Activated naive CD4-positive, alpha-beta T cell treated with anti-CD3 and anti-CD28 coated beads for 36 hours (primary cell): ENCODE data around the gene SPEN. TPM values are rescaled to one million over a fixed set of nuclear protein-coding genes. Genes with fewer than 3 reads are reported as not detected.

Experiments used
- CTCF ChIA-PET: fragments of 350-600 bp; sonication (Branson Sonifier 250); formaldehyde crosslinking; loops from one replicate; lab custom pipeline; 2021; ENCODE audit warnings: antibody characterized with exemption; lab: Charles Lee
- DNase-seq: peaks from one replicate; pipeline ENCODE4 v3.0.0-alpha.2; 2020
- H3K27ac Mint-ChIP-seq: one replicate; pipeline ENCODE4 v1.8.0; 2021; ENCODE audit warnings: mild to moderate bottlenecking, mixed read lengths
- H3K27me3 Mint-ChIP-seq: one replicate; pipeline ENCODE4 v1.8.0; 2021; ENCODE audit warnings: low read depth, mixed read lengths
- H3K36me3 Mint-ChIP-seq: one replicate; pipeline ENCODE4 v1.8.0; 2021; ENCODE audit warnings: low read depth, mixed read lengths
- H3K4me1 Mint-ChIP-seq: one replicate; pipeline ENCODE4 v1.8.0; 2021; ENCODE audit warnings: low read depth, mixed read lengths
- H3K4me3 Mint-ChIP-seq: one replicate; pipeline ENCODE4 v1.8.0; 2021; ENCODE audit warnings: mild to moderate bottlenecking, moderate library complexity, mixed read lengths
- H3K9me3 Mint-ChIP-seq: one replicate; pipeline ENCODE4 v1.8.0; 2021; ENCODE audit warnings: mixed read lengths
- intact Hi-C: fragments of 100-400 bp; cut with micrococcal nuclease; formaldehyde crosslinking; loops from one replicate; pipeline ENCODE4 v1.15.1; 2023
- total RNA-seq, 2 experiments: library from RNA; stranded (reverse); gene quantifications; one replicate each; pipeline ENCODE4 v1.2.3, GENCODE V29; 2021

The SPEN gene
- total RNA-seq, 2 experiments from 2014 or later, result 30.7 to 33.7 TPM

DNA sequence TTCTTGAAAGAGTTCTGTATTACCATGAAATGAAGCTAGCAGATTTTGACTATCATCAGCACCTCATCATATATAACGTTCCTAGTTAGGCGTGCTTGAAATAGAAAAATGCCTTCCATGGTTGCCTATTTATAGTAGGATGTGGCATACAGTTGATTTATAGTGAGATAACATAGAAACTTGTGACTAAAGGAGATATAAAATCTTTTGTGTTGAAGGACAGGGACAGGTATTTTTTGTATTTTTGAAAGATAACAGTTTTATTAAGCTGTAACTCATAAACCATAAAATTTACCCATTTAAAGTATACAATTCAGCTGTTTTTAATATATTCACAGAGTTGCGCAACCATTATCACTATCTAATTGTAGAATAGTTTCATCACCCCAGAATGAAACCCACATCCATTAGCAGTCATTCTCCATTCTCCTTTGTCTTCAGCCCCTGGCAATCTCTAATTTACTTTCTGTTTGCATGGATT lies 19.3 kb downstream of the SPEN start:
- H3K4me3 Mint-ChIP-seq, result no peak overlapping the region
- DNase-seq, result no peak
- peaks cover 53% of the 10 kb centered on the region for H3K4me1 Mint-ChIP-seq
- no peak overlapping the region for H3K27ac Mint-ChIP-seq
- no peaks in the 10 kb centered on the region for H3K9me3 Mint-ChIP-seq
- no peaks in the 10 kb centered on the region for H3K27me3 Mint-ChIP-seq
- CTCF ChIA-PET, result interaction anchor here (1.2 to 1.3 kb wide), 2 partner anchors 11 to 141 kb away, joined by 3 read pairs; no protein-coding TSS in a partner anchor
- H3K36me3 Mint-ChIP-seq, result peaks cover 6% of the 10 kb centered on the region
- intact Hi-C loops, result no loop called here

DNA sequence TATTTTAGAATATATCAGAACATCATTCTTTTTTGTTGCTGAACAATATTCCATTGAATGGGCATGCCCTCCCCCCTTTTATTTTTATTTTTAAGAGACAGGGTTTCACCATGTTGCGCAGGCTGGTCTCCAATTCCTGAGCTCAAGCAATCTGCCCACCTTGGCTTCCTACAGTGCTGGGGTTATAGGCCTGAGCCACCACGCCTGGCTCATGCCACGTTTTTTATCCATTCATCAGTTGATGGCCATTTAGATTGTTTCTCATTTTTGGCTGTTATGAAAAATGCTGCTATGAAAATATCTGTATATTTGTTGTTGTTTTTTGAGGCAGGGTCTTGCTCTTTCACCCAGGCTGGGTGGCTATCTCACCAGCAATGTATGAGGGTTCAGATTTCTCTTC lies 19.8 kb downstream of the SPEN start:
- H3K27me3 Mint-ChIP-seq, result no peaks in the 10 kb centered on the region
- no peak overlapping the region for H3K4me3 Mint-ChIP-seq
- H3K4me1 Mint-ChIP-seq, result peaks cover 55% of the 10 kb centered on the region
- CTCF ChIA-PET, result interaction anchor here (0.7 to 1.0 kb wide), 2 partner anchors 16 to 29 kb away, joined by 3 to 5 read pairs; no protein-coding TSS in a partner anchor
- no peak for DNase-seq
- H3K9me3 Mint-ChIP-seq, result no peaks in the 10 kb centered on the region
- no peak overlapping the region for H3K27ac Mint-ChIP-seq
- intact Hi-C loops, result no loop called here
- H3K36me3 Mint-ChIP-seq, result peaks cover 6% of the 10 kb centered on the region

DNA sequence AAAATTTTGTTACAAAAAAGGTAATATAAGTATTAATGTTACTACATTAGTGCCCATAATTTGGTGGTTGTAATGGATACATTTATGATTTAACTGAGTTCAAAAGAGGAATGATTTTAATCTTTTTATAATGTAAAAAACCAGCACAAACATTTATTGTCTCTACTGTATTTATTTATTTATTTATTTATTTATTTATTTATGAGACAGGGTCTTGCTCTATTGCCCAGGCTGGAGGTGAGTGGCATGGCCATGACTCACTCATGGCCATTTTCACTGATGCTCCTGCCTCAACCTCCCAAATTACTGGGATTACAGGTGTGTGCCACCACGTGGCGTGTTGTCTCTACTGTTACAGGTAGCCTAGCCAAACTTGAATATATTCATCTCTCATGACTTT lies 21.9 kb downstream of the SPEN start:
- Mint-ChIP-seq H3K9me3 (no peaks in the 10 kb centered on the region), H3K27me3 (no peaks in the 10 kb centered on the region), H3K36me3 (peaks cover 17% of the 10 kb centered on the region), H3K4me1 (peaks cover 64% of the 10 kb centered on the region), H3K4me3 (no peak overlapping the region), H3K27ac (no peak overlapping the region)
- intact Hi-C loops, result no loop called here
- DNase-seq, result no peak
- CTCF ChIA-PET, result no interaction called here

DNA sequence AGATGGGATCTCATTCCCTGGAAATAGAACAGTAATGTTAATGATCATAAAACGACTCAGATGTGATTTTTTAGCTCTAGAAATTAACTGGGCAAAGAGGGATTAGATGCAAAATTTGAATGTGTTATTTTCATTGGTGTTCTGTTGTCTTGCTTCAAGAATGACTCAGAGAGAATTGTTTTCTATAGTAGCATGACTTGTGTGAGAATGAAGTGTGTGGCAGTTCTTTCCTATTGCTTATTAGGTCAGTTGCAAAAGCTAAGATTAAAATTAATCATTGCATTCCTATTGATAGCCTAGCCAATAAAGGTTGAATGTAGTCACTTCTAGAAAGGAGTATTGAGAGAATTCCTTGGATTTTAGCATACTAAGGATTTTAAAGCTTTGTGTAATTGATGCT lies 22.9 kb downstream of the SPEN start:
- Mint-ChIP-seq H3K36me3 (peaks cover 17% of the 10 kb centered on the region), H3K27ac (no peak overlapping the region), H3K9me3 (no peaks in the 10 kb centered on the region), H3K4me1 (peaks cover 66% of the 10 kb centered on the region), H3K27me3 (no peaks in the 10 kb centered on the region), H3K4me3 (no peak overlapping the region)
- intact Hi-C loops, result loop anchor here (5.0 kb wide), 1 partner anchor 33 kb away; no protein-coding TSS in a partner anchor
- DNase-seq, result no peak
- CTCF ChIA-PET, result interaction anchor here (1.3 kb wide), 1 partner anchor 55 kb away, joined by 3 read pairs; no protein-coding TSS in a partner anchor

DNA sequence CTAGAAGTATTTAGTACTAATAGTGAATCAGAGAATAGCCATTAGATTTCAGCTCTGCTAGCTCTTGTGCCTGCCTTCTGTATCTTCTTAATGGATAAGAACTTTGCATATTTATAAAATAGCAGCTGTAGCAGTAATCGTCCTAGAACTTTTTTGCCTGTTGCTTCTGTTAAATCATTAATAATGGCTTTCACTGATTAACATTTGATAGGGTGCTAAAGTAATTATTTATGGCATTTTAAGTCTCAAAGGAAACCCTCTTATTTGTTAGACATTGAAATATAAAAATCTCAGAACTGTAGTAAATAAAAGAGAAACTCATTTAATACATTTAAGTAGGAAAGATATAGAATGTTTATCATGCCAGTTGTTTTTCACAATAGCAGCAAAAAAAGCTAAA lies 27.0 kb downstream of the SPEN start:
- CTCF ChIA-PET, result interaction anchor here (0.9 kb wide), 1 partner anchor 13 kb away, joined by 4 read pairs; no protein-coding TSS in a partner anchor
- H3K27me3 Mint-ChIP-seq, result no peaks in the 10 kb centered on the region
- H3K36me3 Mint-ChIP-seq, result peaks cover 22% of the 10 kb centered on the region
- no peak overlapping the region for H3K27ac Mint-ChIP-seq
- no peak overlapping the region for H3K4me3 Mint-ChIP-seq
- no peaks in the 10 kb centered on the region for H3K9me3 Mint-ChIP-seq
- no peak for DNase-seq
- intact Hi-C loops, result loop anchor here (5.0 kb wide), 1 partner anchor 37 kb away; no protein-coding TSS in a partner anchor
- H3K4me1 Mint-ChIP-seq, result peaks cover 63% of the 10 kb centered on the region

DNA sequence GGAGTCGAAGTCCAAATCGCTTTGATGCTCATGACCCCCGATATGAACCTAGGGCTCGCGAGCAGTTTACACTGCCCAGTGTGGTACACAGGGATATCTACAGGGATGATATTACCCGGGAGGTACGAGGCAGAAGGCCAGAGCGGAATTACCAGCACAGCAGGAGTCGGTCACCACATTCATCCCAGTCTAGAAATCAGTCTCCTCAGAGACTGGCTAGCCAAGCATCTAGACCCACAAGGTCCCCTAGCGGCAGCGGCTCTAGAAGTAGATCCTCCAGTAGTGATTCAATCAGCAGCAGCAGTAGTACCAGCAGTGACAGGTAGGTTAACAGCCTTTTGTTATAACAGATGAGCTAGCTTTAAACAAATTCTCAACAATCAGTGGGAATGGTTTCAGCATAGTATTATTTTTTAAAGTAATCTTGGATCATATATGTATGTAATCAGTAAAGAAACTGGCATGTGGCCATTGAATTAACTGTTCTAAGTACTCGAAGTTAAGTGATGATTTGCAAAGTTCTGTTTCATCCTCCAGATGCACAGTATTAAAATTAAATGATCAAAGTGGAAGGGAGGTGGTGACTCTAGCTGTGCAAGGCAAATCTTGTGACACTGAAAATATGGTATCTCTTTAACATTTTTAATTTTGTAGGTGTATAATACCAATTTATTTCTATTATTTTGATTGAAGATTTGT lies 29.0 kb downstream of the SPEN start:
- Mint-ChIP-seq H3K9me3 (no peaks in the 10 kb centered on the region), H3K27ac (no peak overlapping the region), H3K36me3 (peaks cover 27% of the 10 kb centered on the region), H3K4me1 (peaks cover 60% of the 10 kb centered on the region), H3K27me3 (no peaks in the 10 kb centered on the region), H3K4me3 (no peak overlapping the region)
- intact Hi-C loops, result no loop called here
- no peak for DNase-seq
- CTCF ChIA-PET, result interaction anchor here (0.7 to 1.7 kb wide), 3 partner anchors 10 to 119 kb away, joined by 3 read pairs; no protein-coding TSS in a partner anchor

DNA sequence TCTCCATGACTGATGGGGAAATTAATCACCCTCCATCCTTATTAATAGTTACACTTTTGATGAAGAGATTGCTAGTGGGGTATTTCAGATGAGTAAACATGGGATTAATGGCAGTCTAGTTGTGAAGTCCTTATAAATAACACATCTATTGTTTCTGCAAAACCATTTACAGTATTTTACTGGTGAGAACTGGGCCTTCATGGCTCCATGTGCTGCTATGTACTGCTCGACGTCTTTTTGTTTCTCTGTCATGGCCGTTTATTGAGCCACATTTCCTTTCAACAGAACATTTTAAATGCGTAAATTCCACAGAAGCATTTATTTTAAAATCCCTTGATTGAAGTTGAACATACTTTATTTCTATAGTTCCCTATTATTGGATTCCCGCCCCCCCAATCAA lies 34.5 kb downstream of the SPEN start:
- H3K4me1 Mint-ChIP-seq, result peaks cover 73% of the 10 kb centered on the region
- no peak overlapping the region for H3K4me3 Mint-ChIP-seq
- no peak overlapping the region for H3K27ac Mint-ChIP-seq
- no peak for DNase-seq
- no peaks in the 10 kb centered on the region for H3K9me3 Mint-ChIP-seq
- CTCF ChIA-PET, result interaction anchor here (1.1 kb wide), 1 partner anchor 66 kb away, joined by 5 read pairs; no protein-coding TSS in a partner anchor
- H3K36me3 Mint-ChIP-seq, result peaks cover 13% of the 10 kb centered on the region
- intact Hi-C loops, result no loop called here
- H3K27me3 Mint-ChIP-seq, result no peaks in the 10 kb centered on the region

DNA sequence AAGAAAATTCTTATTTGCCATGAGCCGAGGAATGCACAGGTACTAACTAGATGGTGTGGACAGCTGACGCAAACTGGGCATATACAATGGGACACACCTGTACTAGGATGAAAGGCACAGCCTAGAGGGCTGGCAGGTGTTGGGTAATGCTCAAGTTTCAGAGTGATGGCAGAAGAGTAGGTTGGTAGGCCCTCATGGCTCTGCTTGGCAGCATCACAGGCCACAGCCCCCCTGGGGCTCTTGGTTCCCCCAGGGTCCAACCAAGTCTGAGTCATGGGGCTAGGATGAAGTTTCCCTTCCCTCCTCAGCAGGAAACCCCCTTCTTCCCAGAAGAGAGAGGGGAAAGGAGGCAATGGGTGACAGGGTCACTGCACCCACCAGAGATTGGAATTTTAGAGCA lies 35.2 kb downstream of the SPEN start:
- Mint-ChIP-seq H3K9me3 (no peaks in the 10 kb centered on the region), H3K27ac (peak overlapping the region; percentile 60)

DNA sequence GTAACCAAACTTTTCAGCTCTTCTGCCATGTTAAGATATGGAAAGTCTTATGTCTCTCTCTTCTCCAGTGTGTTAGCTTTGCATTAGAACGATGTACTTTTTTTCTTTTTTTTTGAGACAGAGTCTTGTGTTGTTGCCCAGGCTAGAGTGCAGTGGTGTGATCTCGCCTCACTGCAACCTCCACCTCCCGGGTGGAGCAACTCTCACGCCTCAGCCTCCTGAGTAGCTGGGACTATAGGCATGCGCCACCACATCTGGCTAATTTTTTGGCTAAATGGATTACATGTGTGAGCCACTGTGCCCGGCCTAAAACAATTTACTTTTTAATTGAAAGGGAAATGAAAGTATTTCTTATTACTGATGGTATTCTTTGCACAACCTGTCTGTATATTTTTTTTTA lies 35.8 kb downstream of the SPEN start:
- peaks cover 13% of the 10 kb centered on the region for H3K36me3 Mint-ChIP-seq
- intact Hi-C loops, result no loop called here
- peak overlapping the region; percentile 40 for H3K27ac Mint-ChIP-seq
- H3K4me1 Mint-ChIP-seq, result peaks cover 68% of the 10 kb centered on the region
- no peak overlapping the region for H3K4me3 Mint-ChIP-seq
- H3K27me3 Mint-ChIP-seq, result no peaks in the 10 kb centered on the region
- DNase-seq, result no peak
- H3K9me3 Mint-ChIP-seq, result no peaks in the 10 kb centered on the region
- CTCF ChIA-PET, result interaction anchor here (0.9 to 1.3 kb wide), 3 partner anchors 15 to 68 kb away, joined by 3 to 8 read pairs (median 3); no protein-coding TSS in a partner anchor

More for the DNA sequence above, 35.2 kb downstream of the SPEN start:
- CTCF ChIA-PET, result interaction anchor here (0.9 to 1.3 kb wide), 3 partner anchors 15 to 67 kb away, joined by 3 to 8 read pairs (median 3); no protein-coding TSS in a partner anchor
- intact Hi-C loops, result no loop called here
- Mint-ChIP-seq H3K4me1 (peaks cover 72% of the 10 kb centered on the region), H3K4me3 (no peak overlapping the region), H3K27me3 (no peaks in the 10 kb centered on the region), H3K36me3 (peaks cover 13% of the 10 kb centered on the region)
- DNase-seq, result no peak

DNA sequence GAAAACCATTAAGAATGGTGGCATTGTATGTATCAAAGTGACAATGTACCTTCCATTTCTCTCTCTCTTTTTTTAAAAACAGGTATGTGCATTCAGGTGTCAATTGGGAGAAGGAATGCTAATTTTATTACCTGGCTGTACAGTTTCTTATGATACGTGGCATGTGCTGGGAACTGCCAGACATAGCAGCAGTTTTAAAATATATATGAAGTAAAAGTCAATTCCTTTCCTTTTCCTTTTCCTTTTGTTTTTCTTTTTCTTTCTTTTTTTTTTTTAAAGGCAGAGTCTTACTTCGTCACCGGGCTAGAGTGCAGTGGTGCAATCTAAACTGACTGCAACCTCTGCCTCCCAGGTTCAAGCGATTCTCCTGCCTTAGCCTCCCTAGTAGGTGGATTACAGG lies 37.0 kb downstream of the SPEN start:
- peaks cover 11% of the 10 kb centered on the region for H3K36me3 Mint-ChIP-seq
- peaks cover 61% of the 10 kb centered on the region for H3K4me1 Mint-ChIP-seq
- no peak overlapping the region for H3K27ac Mint-ChIP-seq
- intact Hi-C loops, result no loop called here
- H3K4me3 Mint-ChIP-seq, result no peak overlapping the region
- no peak for DNase-seq
- no peaks in the 10 kb centered on the region for H3K27me3 Mint-ChIP-seq
- H3K9me3 Mint-ChIP-seq, result no peaks in the 10 kb centered on the region
- CTCF ChIA-PET, result no interaction called here

DNA sequence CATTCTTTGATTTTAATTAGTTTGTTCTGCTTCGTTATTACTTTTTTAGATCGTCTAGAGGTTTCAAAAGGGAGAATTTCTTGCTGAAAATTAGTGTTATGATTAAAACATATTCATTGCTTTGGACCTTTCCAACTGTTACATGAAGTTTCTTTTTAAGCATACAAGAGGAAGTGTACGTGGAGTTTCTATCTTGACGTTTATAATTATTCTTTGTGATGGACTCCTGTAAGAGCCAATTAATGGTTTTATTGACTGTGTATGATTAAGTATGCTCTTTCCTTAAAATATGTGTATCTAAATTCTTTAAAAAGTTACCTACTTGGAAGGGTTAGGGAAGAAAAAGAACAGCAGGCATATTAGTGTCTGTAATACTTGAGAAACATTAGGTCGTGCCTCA lies 37.8 kb downstream of the SPEN start:
- H3K27me3 Mint-ChIP-seq, result no peaks in the 10 kb centered on the region
- CTCF ChIA-PET, result no interaction called here
- intact Hi-C loops, result no loop called here
- DNase-seq, result no peak
- peaks cover 57% of the 10 kb centered on the region for H3K4me1 Mint-ChIP-seq
- peak overlapping the region; percentile 40 for H3K27ac Mint-ChIP-seq
- H3K9me3 Mint-ChIP-seq, result no peaks in the 10 kb centered on the region
- H3K4me3 Mint-ChIP-seq, result no peak overlapping the region
- H3K36me3 Mint-ChIP-seq, result peaks cover 15% of the 10 kb centered on the region

DNA sequence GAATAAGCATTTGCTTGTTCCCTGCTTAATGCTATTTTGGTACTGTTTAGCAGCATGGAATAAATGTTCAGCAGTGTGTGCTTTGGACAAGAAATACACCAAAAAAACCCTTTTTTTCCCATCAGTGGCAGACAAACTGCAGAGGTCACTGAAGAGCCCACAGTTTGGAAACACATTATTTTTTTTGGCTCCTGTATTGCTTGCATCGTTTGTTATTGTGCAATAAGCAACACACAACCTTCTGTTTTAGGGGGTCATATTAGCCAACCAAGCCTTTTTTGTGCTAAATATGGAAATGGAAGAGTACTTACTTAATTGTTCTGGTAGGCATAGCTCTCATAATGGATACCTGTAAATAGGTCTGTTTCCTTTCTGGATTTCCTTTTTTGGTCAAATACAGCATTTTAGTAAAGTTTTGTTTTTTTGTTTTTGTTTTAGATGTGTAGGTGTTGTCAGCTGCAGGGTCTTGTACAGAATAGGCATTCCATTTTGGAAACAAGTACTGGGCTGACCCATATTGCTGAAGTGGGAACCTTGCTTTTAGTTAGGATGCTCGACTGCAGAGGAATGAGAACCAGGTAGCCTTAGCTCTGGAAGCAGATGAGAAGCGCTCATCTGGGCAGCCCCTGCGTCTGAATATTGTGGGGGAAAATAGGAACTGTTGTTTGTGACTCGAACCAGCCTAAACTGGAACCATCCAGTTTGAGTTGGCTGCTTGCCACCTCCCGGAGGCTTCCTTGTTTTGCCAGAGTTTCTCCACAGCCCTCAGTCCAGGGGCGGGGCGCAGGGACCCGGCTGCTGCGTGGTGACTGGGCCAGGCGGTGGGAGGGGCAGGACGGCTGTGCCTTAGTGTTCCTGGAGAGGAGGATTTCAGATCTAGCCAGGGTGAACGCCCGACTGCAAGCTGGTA lies 38.4 kb downstream of the SPEN start:
- intact Hi-C loops, result no loop called here
- H3K36me3 Mint-ChIP-seq, result peaks cover 11% of the 10 kb centered on the region
- H3K4me3 Mint-ChIP-seq, result peak overlapping the region; percentile 16
- H3K27me3 Mint-ChIP-seq, result no peaks in the 10 kb centered on the region
- peaks cover 52% of the 10 kb centered on the region for H3K4me1 Mint-ChIP-seq
- CTCF ChIA-PET, result interaction anchor here (0.5 to 0.9 kb wide), 2 partner anchors 9 to 380 kb away, joined by 3 read pairs; no protein-coding TSS in a partner anchor
- DNase-seq, result peak; percentile 52
- no peaks in the 10 kb centered on the region for H3K9me3 Mint-ChIP-seq
- H3K27ac Mint-ChIP-seq, result peak overlapping the region; percentile 20
